H9 (cell line): Measurements from ENCODE around the gene SH2D6. TPM values are rescaled to one million over a fixed set of nuclear protein-coding genes. Genes with fewer than 3 reads are reported as not detected.

Source experiments
- DNase-seq: peaks from one replicate; pipeline ENCODE4 v3.0.0-alpha.2; 2017
- H2AFZ ChIP-seq: one replicate; pipeline ENCODE4 v1.6.1; 2013; ENCODE audit warnings: mild to moderate bottlenecking, low read length, control low read depth, moderate library complexity
- H2AK5ac ChIP-seq: 2 replicates; pipeline ENCODE4 v1.6.1; 2013; ENCODE audit warnings: low read length, control low read depth, mixed read lengths; ENCODE audit not compliant: insufficient read length
- H2BK120ac ChIP-seq: one replicate; pipeline ENCODE4 v1.6.1; 2013; ENCODE audit warnings: low read depth, mild to moderate bottlenecking, low read length, control low read depth, inconsistent platforms; ENCODE audit not compliant: poor library complexity, severe bottlenecking
- H2BK12ac ChIP-seq: 2 replicates; pipeline ENCODE4 v1.6.1; 2013; ENCODE audit warnings: low read length, control low read depth, mixed read lengths, low read depth; ENCODE audit not compliant: insufficient read length
- H2BK15ac ChIP-seq: 2 replicates; pipeline ENCODE4 v1.6.1; 2013; ENCODE audit warnings: low read depth, low read length, control low read depth
- H2BK20ac ChIP-seq: one replicate; pipeline ENCODE4 v1.6.1; 2013; ENCODE audit warnings: low read depth, mild to moderate bottlenecking, low read length, control low read depth, inconsistent platforms; ENCODE audit not compliant: poor library complexity, severe bottlenecking
- H2BK5ac ChIP-seq: 2 replicates; pipeline ENCODE4 v1.6.1; 2013; ENCODE audit warnings: low read length, control low read depth, mixed read lengths; ENCODE audit not compliant: insufficient read length
- H3K14ac ChIP-seq: 2 replicates; pipeline ENCODE4 v1.6.1; 2013; ENCODE audit warnings: low read length, control low read depth; ENCODE audit not compliant: insufficient read depth
- H3K18ac ChIP-seq: 2 replicates; pipeline ENCODE4 v1.6.1; 2013; ENCODE audit warnings: low read depth, mild to moderate bottlenecking, mixed read lengths, low read length, control low read depth; ENCODE audit not compliant: insufficient read length
- H3K23ac ChIP-seq: 2 replicates; pipeline ENCODE4 v1.6.1; 2013; ENCODE audit warnings: low read length, control low read depth, mixed read lengths, low read depth; ENCODE audit not compliant: insufficient read length
- H3K23me2 ChIP-seq: 2 replicates; pipeline ENCODE4 v1.6.1; 2013; ENCODE audit warnings: low read depth, mild to moderate bottlenecking, mixed read lengths, low read length, control low read depth; ENCODE audit not compliant: insufficient read length, poor library complexity, severe bottlenecking
- H3K27ac ChIP-seq: 2 replicates; pipeline ENCODE4 v1.5.1; 2013; ENCODE audit warnings: low read length, control low read depth, mixed read lengths, low read depth; ENCODE audit not compliant: insufficient read length
- H3K27me3 ChIP-seq: 2 replicates; pipeline ENCODE4 v1.6.1; 2013; ENCODE audit warnings: low read length, control low read depth, inconsistent platforms; ENCODE audit not compliant: insufficient read depth
- H3K4ac ChIP-seq: 2 replicates; pipeline ENCODE4 v1.6.1; 2013; ENCODE audit warnings: low read depth, mild to moderate bottlenecking, control low read depth, inconsistent platforms, low read length, moderate library complexity
- H3K4me1 ChIP-seq: 2 replicates; pipeline ENCODE4 v1.6.1; 2013; ENCODE audit warnings: low read length, control low read depth, inconsistent platforms; ENCODE audit not compliant: insufficient read depth
- H3K4me2 ChIP-seq: 2 replicates; pipeline ENCODE4 v1.6.1; 2013; ENCODE audit warnings: low read length, control low read depth, mixed read lengths; ENCODE audit not compliant: insufficient read length, insufficient read depth
- H3K56ac ChIP-seq: 2 replicates; pipeline ENCODE4 v1.6.1; 2013; ENCODE audit warnings: low read depth, mild to moderate bottlenecking, mixed read lengths, low read length, control low read depth; ENCODE audit not compliant: insufficient read length
- H3K79me1 ChIP-seq: 2 replicates; pipeline ENCODE4 v1.6.1; 2013; ENCODE audit warnings: low read depth, mild to moderate bottlenecking, moderate library complexity, low read length, control low read depth, inconsistent platforms; ENCODE audit not compliant: insufficient read depth, poor library complexity, severe bottlenecking
- H3K79me2 ChIP-seq: 2 replicates; pipeline ENCODE4 v1.6.1; 2013; ENCODE audit warnings: low read length, control low read depth, inconsistent platforms; ENCODE audit not compliant: insufficient read depth
- H3K9ac ChIP-seq: 2 replicates; pipeline ENCODE4 v1.6.1; 2013; ENCODE audit warnings: low read length, control low read depth, mixed read lengths; ENCODE audit not compliant: insufficient read length; ENCODE audit errors: extremely low read depth
- H3K9me3 ChIP-seq: one replicate; pipeline ENCODE4 v1.6.1; 2013; ENCODE audit warnings: low read depth, low read length, inconsistent platforms; ENCODE audit not compliant: control insufficient read depth
- H3T11ph ChIP-seq: one replicate; pipeline ENCODE4 v1.6.1; 2013; ENCODE audit warnings: mild to moderate bottlenecking, low read length, control low read depth, inconsistent platforms
- H4K20me1 ChIP-seq: one replicate; pipeline ENCODE4 v1.6.1; 2013; ENCODE audit not compliant: control insufficient read depth, insufficient read length, insufficient read depth
- H4K5ac ChIP-seq: 2 replicates; pipeline ENCODE4 v1.6.1; 2013; ENCODE audit warnings: low read depth, mild to moderate bottlenecking, mixed read lengths, low read length, control low read depth; ENCODE audit not compliant: insufficient read length
- H4K8ac ChIP-seq: replicated peaks from 2 replicates; pipeline ENCODE4 v1.6.1; 2013; ENCODE audit warnings: low read length, control low read depth, mixed read lengths, low read depth; ENCODE audit not compliant: insufficient read length
- H4K91ac ChIP-seq: 2 replicates; pipeline ENCODE4 v1.6.1; 2013; ENCODE audit warnings: low read depth, mild to moderate bottlenecking, moderate library complexity, mixed read lengths, low read length, control low read depth; ENCODE audit not compliant: insufficient read length
- H3K27ac Mint-ChIP-seq, 3 experiments: 2 replicates in 2 of 3; 3 replicates in 1 of 3; pipeline ENCODE4 v1.8.0; 2020 to 2021; ENCODE audit warnings: mixed read lengths in 3 of 3, mild to moderate bottlenecking in 1 of 3, moderate library complexity in 1 of 3
- H3K27me3 Mint-ChIP-seq: 2 replicates; pipeline ENCODE4 v1.8.0; 2021; ENCODE audit warnings: low read depth, mild to moderate bottlenecking, moderate library complexity, mixed read lengths
- H3K36me3 Mint-ChIP-seq, 3 experiments: 2 replicates in 2 of 3; 3 replicates in 1 of 3; pipeline ENCODE4 v1.8.0; 2020 to 2021; ENCODE audit warnings: low read depth in 3 of 3, mixed read lengths in 3 of 3; ENCODE audit not compliant: insufficient read depth in 1 of 3
- H3K4me1 Mint-ChIP-seq, 2 experiments: 2 replicates each; pipeline ENCODE4 v1.8.0; 2020; ENCODE audit warnings: mixed read lengths in 2 of 2
- H3K4me3 Mint-ChIP-seq, 2 experiments: 2 replicates in 1 of 2; 3 replicates in 1 of 2; pipeline ENCODE4 v1.8.0; 2020 to 2021; ENCODE audit warnings: mild to moderate bottlenecking in 2 of 2, mixed read lengths in 2 of 2, moderate library complexity in 1 of 2
- H3K9me3 Mint-ChIP-seq, 2 experiments: 2 replicates in 1 of 2; 3 replicates in 1 of 2; pipeline ENCODE4 v1.8.0; 2020; ENCODE audit warnings: mild to moderate bottlenecking in 2 of 2, mixed read lengths in 2 of 2, moderate library complexity in 1 of 2
- CTCF ChIP-seq: fragments of 200-600 bp; sonication (generic); conservative IDR thresholded peaks from 3 replicates; pipeline ENCODE4 v1.8.0; 2021; ENCODE audit warnings: antibody characterized with exemption, mild to moderate bottlenecking
- WGBS: extraction: QIAGEN DNeasy Blood & Tissue Kit; methylation state at CpG from one replicate; pipeline ENCODE4 v1.1.7; 2013; ENCODE audit warnings: missing lambda C conversion rate, low lambda C conversion rate, mixed read lengths; ENCODE audit not compliant: insufficient read length; ENCODE audit errors: extremely low coverage; 5-methylcytosine and 5-hydroxymethylcytosine counted together
- total RNA-seq: library from RNA; stranded (reverse); gene quantifications from 2 replicates; pipeline ENCODE4 v1.2.1, GENCODE V29; 2021

The SH2D6 gene
- total RNA-seq, 1 experiment from 2014 or later, result 0.61 TPM

- no peak overlapping the region for H3K9ac ChIP-seq
- H3K4me2 ChIP-seq, result no peak overlapping the region
- H2BK15ac ChIP-seq, result no peak overlapping the region
- no peak overlapping the region for H4K8ac ChIP-seq
- H3K4me3 Mint-ChIP-seq, result no peak overlapping the region
- no peaks in the 10 kb centered on the region for H3K23me2 ChIP-seq
- no peaks in the 10 kb centered on the region for H3K36me3 Mint-ChIP-seq
- no peak overlapping the region for H2BK20ac ChIP-seq
- H2AK5ac ChIP-seq, result no peak overlapping the region
- H3K79me1 ChIP-seq, result no peaks in the 10 kb centered on the region
- DNase-seq, result no peak
- no peak for TF ChIP-seq CTCF
- no peak overlapping the region for H2AFZ ChIP-seq
- H4K91ac ChIP-seq, result no peak overlapping the region
- H2BK12ac ChIP-seq, result no peak overlapping the region
- H3K27ac Mint-ChIP-seq, result peak overlapping the region in 1 of 3 experiments; percentile 52; a peak in 1 of 7 replicates
- peaks cover 3% of the 10 kb centered on the region for H3K27me3 Mint-ChIP-seq
- H3K4me1 Mint-ChIP-seq, result peaks cover 0 to 11% of the 10 kb centered on the region in 2 experiments; a peak in 1 of 4 replicates
- H4K5ac ChIP-seq, result no peak overlapping the region
- no peaks in the 10 kb centered on the region for H3K27me3 ChIP-seq
- H2BK5ac ChIP-seq, result no peak overlapping the region
- no CpG with 5 or more reads among the region's 14 CpGs for WGBS
- H3K23ac ChIP-seq, result no peak overlapping the region
- no peaks in the 10 kb centered on the region for H3K79me2 ChIP-seq
- H3K9me3 ChIP-seq, result no peaks in the 10 kb centered on the region
- H2BK120ac ChIP-seq, result no peak overlapping the region
- no peak overlapping the region for H3K14ac ChIP-seq
- H3K18ac ChIP-seq, result no peak overlapping the region
- H4K20me1 ChIP-seq, result no peaks in the 10 kb centered on the region
- no peak overlapping the region for H3T11ph ChIP-seq
- no peaks in the 10 kb centered on the region for H3K4me1 ChIP-seq
- no peak overlapping the region for H3K27ac ChIP-seq
- no peaks in the 10 kb centered on the region for H3K9me3 Mint-ChIP-seq
- H3K56ac ChIP-seq, result no peak overlapping the region
- H3K4ac ChIP-seq, result no peak overlapping the region
These were observed 28.0 kb downstream of the SH2D6 start for GRCh38 chr2:85446296-85447221.
